A549 (cell line): ENCODE data around the gene PIP4K2A. TPM values are rescaled to one million over a fixed set of nuclear protein-coding genes. Genes with fewer than 3 reads are reported as not detected.
A peak's percentile ranks its signal among the peaks of the same experiment; 100 is the strongest.

Source experiments
- ATAC-seq, 2 experiments: fragments of 200-7000 bp in 1 of 2; fragments of >200 bp in 1 of 2; cut with Nextera tagmentation in 1 of 2; cut with Tn5 transposase in 1 of 2; 3 replicates each; pipeline versions ENCODE4 v1.8.0 to v1.9.1; 2018 to 2020; ENCODE audit warnings: mild to moderate bottlenecking in 1 of 2, moderate library complexity in 1 of 2
- CTCF ChIA-PET: fragments of 300-600 bp; sonication (Branson Sonifier 250); formaldehyde crosslinking; extraction: SDS; loops from one replicate; lab custom pipeline; 2021; ENCODE audit warnings: antibody characterized with exemption, inconsistent platforms; lab: Yijun Ruan, JAX
- POLR2A ChIA-PET: fragments of 350-600 bp; formaldehyde crosslinking; extraction: SDS; loops from one replicate; lab custom pipeline; 2021; ENCODE audit warnings: antibody characterized with exemption, inconsistent platforms; lab: Yijun Ruan, JAX
- DNase-seq, 2 experiments: peaks; one replicate each; pipeline versions ENCODE4 v3.0.0 to v3.0.0-alpha.2; 2011 to 2016; ENCODE audit warnings: low read depth in 1 of 2, low spot score in 1 of 2
- FAIRE-seq: peaks from 2 replicates; lab custom pipeline; 2011; peaks lifted over from hg19 to GRCh38; lab: Jason Lieb, UNC
- H3K27ac ChIP-seq, 2 experiments: fragments of >200 bp; sonication (Bioruptor Twin); formaldehyde crosslinking; 3 replicates each; pipeline ENCODE4 v1.5.1; 2016 to 2017
- H3K4me1 ChIP-seq: fragments of >200 bp; sonication (Bioruptor Twin); formaldehyde crosslinking; 3 replicates; pipeline ENCODE4 v1.6.1; 2016
- H3K4me2 ChIP-seq: fragments of >200 bp; sonication (Bioruptor Twin); formaldehyde crosslinking; 3 replicates; pipeline ENCODE4 v1.6.1; 2016
- H3K4me3 ChIP-seq: fragments of >200 bp; sonication (Bioruptor Twin); formaldehyde crosslinking; 3 replicates; pipeline ENCODE4 v1.5.1; 2016
- H3K9me3 ChIP-seq: fragments of >200 bp; sonication (Bioruptor Twin); formaldehyde crosslinking; 3 replicates; pipeline ENCODE4 v1.6.1; 2016
- CEBPB ChIP-seq, 2 experiments: fragments of >200 bp in 1 of 2; sonication (Bioruptor Twin) in 1 of 2; formaldehyde crosslinking in 1 of 2; IDR thresholded peaks; 2 replicates each; pipeline ENCODE4 v1.6.1; 2012 to 2016
- CHD2 ChIP-seq: fragments of 150-350 bp; IDR thresholded peaks from 2 replicates; pipeline ENCODE4 v1.6.1; 2014; ENCODE audit warnings: low read length; ENCODE audit not compliant: partially characterized antibody
- CHD4 ChIP-seq: fragments of 200-600 bp; sonication (generic); IDR thresholded peaks from 2 replicates; pipeline ENCODE4 v1.6.1; 2016; ENCODE audit warnings: antibody characterized with exemption, mild to moderate bottlenecking, borderline replicate concordance
- E2F6 ChIP-seq: IDR thresholded peaks from 2 replicates; pipeline ENCODE4 v1.6.1; 2012; ENCODE audit warnings: low read depth, borderline replicate concordance
- EP300 ChIP-seq, 2 experiments: fragments of >200 bp; sonication (Bioruptor Twin); formaldehyde crosslinking; IDR thresholded peaks; 2 replicates in 1 of 2; 3 replicates in 1 of 2; pipeline ENCODE4 v1.6.1; 2016 to 2017
- FOSL2 ChIP-seq, 2 experiments: fragments of 450-650 bp in 1 of 2; fragments of >200 bp in 1 of 2; sonication (Bioruptor Twin) in 1 of 2; formaldehyde crosslinking; IDR thresholded peaks; 2 replicates each; pipeline versions ENCODE4 v1.5.0 to v1.6.1; 2016 to 2020; ENCODE audit warnings: mild to moderate bottlenecking in 1 of 2, moderate library complexity in 1 of 2
- HEYL ChIP-seq: fragments of 250-450 bp; sonication (Bioruptor Pico); IDR thresholded peaks from 2 replicates; pipeline ENCODE4 v1.8.0; 2021; ENCODE audit warnings: mild to moderate bottlenecking, moderate library complexity
- HMGXB4 ChIP-seq: fragments of 250-450 bp; sonication (Bioruptor Pico); IDR thresholded peaks from 2 replicates; pipeline ENCODE4 v1.5.0; 2021; ENCODE audit warnings: mild to moderate bottlenecking, moderate library complexity, borderline replicate concordance
- MAFK ChIP-seq: fragments of 450-650 bp; IDR thresholded peaks from 2 replicates; pipeline ENCODE4 v1.6.1; 2014; ENCODE audit not compliant: partially characterized antibody
- MAZ ChIP-seq: fragments of 150-350 bp; IDR thresholded peaks from 2 replicates; pipeline ENCODE4 v1.6.1; 2014; ENCODE audit warnings: antibody characterized with exemption, low read depth, low read length, borderline replicate concordance
- NPAS2 ChIP-seq: fragments of 250-450 bp; sonication (Bioruptor Pico); IDR thresholded peaks from 2 replicates; pipeline ENCODE4 v1.8.0; 2022; ENCODE audit warnings: mild to moderate bottlenecking, moderate library complexity, borderline replicate concordance
- PBX3 ChIP-seq: IDR thresholded peaks from 2 replicates; pipeline ENCODE4 v1.6.1; 2012
- POLR2AphosphoS2 ChIP-seq: conservative IDR thresholded peaks from 2 replicates; pipeline ENCODE4 v1.6.1; 2012; ENCODE audit warnings: low read length, improper control_type of control experiment, inconsistent platforms
- REST ChIP-seq: fragments of 200-600 bp; sonication (generic); IDR thresholded peaks from 2 replicates; pipeline ENCODE4 v1.6.1; 2016; ENCODE audit warnings: antibody characterized with exemption, mild to moderate bottlenecking, moderate library complexity
- RFX5 ChIP-seq: fragments of 450-650 bp; IDR thresholded peaks from 2 replicates; pipeline ENCODE4 v1.7.1; 2014; ENCODE audit warnings: antibody characterized with exemption, mild to moderate bottlenecking, moderate library complexity
- RNF2 ChIP-seq: fragments of 200-600 bp; sonication (generic); IDR thresholded peaks from 2 replicates; pipeline ENCODE4 v1.6.1; 2016; ENCODE audit warnings: low read depth, mild to moderate bottlenecking, antibody characterized with exemption, moderate library complexity, borderline replicate concordance
- TFCP2L1 ChIP-seq: fragments of 250-450 bp; sonication (Bioruptor Pico); IDR thresholded peaks from 2 replicates; pipeline ENCODE4 v1.5.0; 2021; ENCODE audit warnings: mild to moderate bottlenecking
- TP53 ChIP-seq: fragments of 250-450 bp; sonication (Bioruptor Pico); IDR thresholded peaks from 2 replicates; pipeline ENCODE4 v1.5.0; 2021; ENCODE audit warnings: mild to moderate bottlenecking, moderate library complexity
- ZNF302 ChIP-seq: fragments of 250-450 bp; sonication (Bioruptor Pico); IDR thresholded peaks from 2 replicates; pipeline ENCODE4 v1.9.0; 2021; ENCODE audit warnings: inconsistent platforms, mild to moderate bottlenecking, moderate library complexity
- ZSCAN20 ChIP-seq: fragments of 250-450 bp; sonication (Bioruptor Pico); IDR thresholded peaks from 2 replicates; pipeline ENCODE4 v1.8.0; 2022; ENCODE audit warnings: mild to moderate bottlenecking, moderate library complexity
- WGBS: methylation state at CpG from one replicate; pipeline ENCODE4 v1.1.6; 2017; ENCODE audit errors: missing lambda C conversion rate; 5-methylcytosine and 5-hydroxymethylcytosine counted together
- polyA plus RNA-seq, 4 experiments: library from polyadenylated mRNA; depleted of rRNA in 3 of 4; stranded (reverse); fragments of >200 nt; fragmentation: RNase III in 1 of 4; extraction: RNeasy Plus Mini Kit Qiagen cat#74134 plus additional on column Dnase treatment in 1 of 4; gene quantifications; 2 replicates in 3 of 4; 3 replicates in 1 of 4; pipeline ENCODE4 v1.2.3, GENCODE V29; 2011 to 2017
- TF ChIP-seq, protein P1 (sequence below): fragments of >200 bp; sonication (Bioruptor Twin); formaldehyde crosslinking; IDR thresholded peaks from 2 replicates; pipeline ENCODE4 v1.6.1; 2016

Gene PIP4K2A
- polyA plus RNA-seq, 2 of the 4 experiments (the other 2 are of a cell fraction), result 23.1 to 24.0 TPM

DNA sequence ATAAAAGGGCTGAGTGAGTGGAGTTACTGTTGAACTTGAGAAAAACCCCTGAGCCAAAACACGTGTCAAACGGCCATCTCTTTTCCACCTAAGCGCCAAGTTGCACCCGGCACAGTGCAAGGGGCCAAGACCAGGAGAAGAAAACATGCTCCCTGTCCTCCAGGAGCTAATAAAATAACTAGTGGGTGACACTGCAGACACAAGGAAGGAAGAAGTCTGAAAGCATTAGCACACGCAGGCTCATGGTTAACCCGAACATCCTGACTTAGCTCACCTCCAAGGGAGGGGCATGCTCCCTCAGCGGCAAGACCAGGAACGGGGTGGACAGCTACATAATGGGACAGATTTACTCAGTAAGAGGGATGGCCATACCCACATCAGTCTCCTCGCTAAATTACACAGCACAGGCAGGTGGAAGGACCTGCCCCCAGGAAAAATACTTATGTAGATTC is 65.0 kb downstream of the PIP4K2A start:
- ChIA-PET POLR2A (no interaction called here), CTCF (no interaction called here)
- TF ChIP-seq NPAS2, result no peak
- Histone ChIP-seq H3K4me3 (no peak overlapping the region), H3K9me3 (no peaks in the 10 kb centered on the region), H3K4me2 (no peak overlapping the region), H3K27ac (no peak overlapping the region), H3K4me1 (peaks cover 13% of the 10 kb centered on the region)
- ATAC-seq (no peak), FAIRE-seq (no peak), DNase-seq (no peak)
- WGBS, result 81% methylated on average over 9 of the region's 9 CpGs

DNA sequence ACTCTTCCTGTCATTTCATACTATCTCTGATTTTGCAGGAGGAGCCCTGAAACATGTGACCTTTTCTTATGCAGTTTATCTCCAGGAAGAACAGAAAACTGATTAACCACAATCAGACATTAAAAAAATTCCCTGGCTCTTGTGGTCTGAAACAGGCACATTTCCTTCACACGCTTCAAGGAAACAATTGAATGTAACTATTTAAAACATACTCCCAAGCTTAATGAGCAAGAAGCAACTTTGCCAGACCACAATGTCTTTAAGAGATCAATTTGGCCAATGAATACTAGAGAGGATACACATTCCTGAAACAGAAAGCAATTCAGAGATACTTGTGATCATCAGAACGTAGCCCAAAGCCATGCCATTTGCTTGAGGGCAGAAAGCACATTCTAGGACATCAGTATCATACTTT is 65.8 kb downstream of the PIP4K2A start:
- WGBS, result 72% methylated on average over 2 of the region's 2 CpGs
- Histone ChIP-seq H3K4me1 (peaks cover 13% of the 10 kb centered on the region), H3K27ac (no peak overlapping the region), H3K4me3 (no peak overlapping the region), H3K4me2 (peak overlapping the region; percentile 4; the same call in 1 of the 3 replicates), H3K9me3 (no peaks in the 10 kb centered on the region)
- CTCF ChIA-PET, result no interaction called here
- DNase-seq (no peak), ATAC-seq (no peak), FAIRE-seq (no peak)
- TF ChIP-seq MAFK (no peak), CHD2 (no peak), REST (no peak), RFX5 (no peak), HMGXB4 (no peak), FOSL2 (IDR thresholded peaks at IDR 0.05) (no peak), FOSL2 (CRISPR knock-in tag; IDR thresholded peaks at IDR 0.05) (no peak), CEBPB (IDR thresholded peaks at IDR 0.05) (no peak), ZNF302 (CRISPR knock-in tag) (no peak), PBX3 (no peak), EP300 (IDR thresholded peaks at IDR 0.05) (no peak), CHD4 (no peak), RNF2 (no peak), TP53 (no peak), E2F6 (no peak), HEYL (CRISPR knock-in tag) (no peak), ZSCAN20 (CRISPR knock-in tag) (no peak), TFCP2L1 (no peak), MAZ (no peak), POLR2AphosphoS2 (no peak)
- TF ChIP-seq, protein P1, sequence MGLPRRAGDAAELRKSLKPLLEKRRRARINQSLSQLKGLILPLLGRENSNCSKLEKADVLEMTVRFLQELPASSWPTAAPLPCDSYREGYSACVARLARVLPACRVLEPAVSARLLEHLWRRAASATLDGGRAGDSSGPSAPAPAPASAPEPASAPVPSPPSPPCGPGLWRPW, result no peak
- POLR2A ChIA-PET, result no interaction called here
